ENCODE results near the gene LUZP2.

The LUZP2 gene

DNA sequence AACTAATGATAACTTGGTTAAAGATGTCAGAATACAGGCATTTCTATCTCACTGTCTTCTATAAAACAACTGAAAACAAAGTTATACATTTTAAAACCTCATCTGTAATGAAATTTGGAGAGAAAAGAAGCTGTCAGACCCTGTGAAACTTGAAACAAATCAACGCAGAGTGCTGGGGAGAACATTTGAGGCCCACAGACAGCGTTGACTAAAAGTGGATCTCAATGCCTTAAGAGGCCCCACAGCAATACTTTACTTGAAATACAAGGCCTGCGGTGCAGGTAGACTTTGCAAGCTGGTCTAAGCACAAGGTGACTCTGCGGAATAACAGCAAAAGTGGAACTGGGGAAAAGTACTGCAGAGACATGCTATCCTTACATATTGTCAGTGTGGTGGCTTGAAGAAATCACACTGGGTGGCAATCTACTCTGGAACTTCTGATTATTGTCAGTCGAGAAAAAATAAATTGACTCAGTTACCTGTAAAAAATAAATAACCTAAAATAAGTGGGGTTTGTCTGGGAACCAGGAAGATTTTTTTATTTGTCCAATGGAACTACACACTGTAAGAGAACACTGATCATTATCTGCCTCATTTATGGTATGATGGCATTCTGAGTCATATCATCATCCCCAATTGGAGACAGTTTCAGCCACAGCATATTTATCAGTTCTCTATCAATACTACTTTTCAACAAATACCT, 138.9 kb downstream of the LUZP2 start:
- DNase-seq (ENCODE audit: low read depth), result no peak

DNA sequence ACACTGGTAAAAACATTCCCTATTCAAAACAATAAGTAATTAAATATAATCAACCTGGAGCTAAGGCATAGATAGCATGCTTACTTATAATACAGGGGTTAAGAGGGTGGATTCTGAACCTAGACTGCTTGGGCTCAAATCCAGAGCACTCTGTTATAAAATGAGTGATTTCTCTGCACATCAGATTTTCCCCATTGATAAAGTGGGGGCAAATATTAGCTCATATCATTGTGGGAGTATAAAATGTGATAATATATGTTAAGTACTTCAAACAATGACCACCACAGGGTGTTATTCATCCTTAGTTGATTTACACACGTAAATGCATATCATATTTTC, 139.4 kb downstream of the LUZP2 start:
- DNase-seq (ENCODE audit: low read depth), result no peak

DNA sequence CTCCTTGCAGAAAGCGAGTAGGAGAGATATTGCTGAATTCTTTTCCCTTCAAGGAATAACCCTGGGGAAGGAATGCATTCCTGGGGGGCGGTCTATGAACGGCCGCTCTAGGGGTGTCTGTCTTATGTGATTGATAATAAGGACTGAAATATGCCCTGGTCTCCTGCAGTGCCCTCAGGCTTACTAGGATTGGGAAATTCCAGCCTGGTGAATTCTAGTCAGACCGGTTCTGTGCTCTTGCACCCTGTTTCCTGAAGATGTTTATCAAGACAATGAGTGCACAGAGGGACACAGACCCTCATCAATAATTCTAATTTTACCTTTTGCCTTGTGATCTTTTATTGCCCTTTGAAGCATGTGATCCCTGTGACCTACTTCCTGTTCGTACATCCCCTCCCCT, 140.7 kb downstream of the LUZP2 start:
- DNase-seq (ENCODE audit: low read depth), result no peak

DNA sequence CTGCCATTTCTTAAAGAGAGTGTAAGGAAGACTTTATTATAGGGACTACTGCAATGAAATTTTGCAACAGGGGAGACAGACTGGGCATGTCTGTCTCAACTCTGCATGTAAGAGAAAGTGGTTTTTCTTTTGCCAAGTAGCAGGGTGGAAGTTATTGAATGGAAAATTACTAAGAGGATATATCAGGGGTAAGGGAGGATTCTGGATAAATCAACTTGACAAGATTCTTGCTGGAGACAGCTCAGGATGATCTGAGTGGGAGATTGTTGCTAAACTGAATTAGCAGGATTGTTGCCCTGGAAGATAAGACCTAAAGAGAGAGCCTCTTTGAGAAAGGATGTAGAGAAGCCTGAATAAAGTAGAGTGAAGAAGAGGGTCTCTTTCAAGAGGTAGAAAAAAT, 145.8 kb downstream of the LUZP2 start:
- DNase-seq (ENCODE audit: low read depth), result no peak

DNA sequence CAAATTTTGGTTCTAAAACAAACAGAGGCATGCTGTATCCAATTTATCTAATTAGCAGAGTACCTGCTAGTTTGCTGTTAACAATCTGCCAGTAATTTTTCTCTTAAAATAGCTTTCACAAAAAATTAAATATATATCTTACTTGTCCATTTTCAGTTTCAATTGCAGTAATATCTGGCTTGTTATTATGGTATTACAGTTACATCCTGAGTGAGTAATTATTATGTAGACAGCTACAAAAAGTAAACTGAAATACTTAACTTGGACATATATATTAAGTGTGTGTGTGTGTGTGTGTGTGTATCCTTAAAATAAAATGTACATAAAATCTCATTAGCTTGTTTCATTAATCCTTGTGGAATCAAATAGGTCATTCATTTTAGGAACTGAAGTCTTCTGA, 148.7 kb downstream of the LUZP2 start:
- no peak for DNase-seq (ENCODE audit: low read depth)

DNA sequence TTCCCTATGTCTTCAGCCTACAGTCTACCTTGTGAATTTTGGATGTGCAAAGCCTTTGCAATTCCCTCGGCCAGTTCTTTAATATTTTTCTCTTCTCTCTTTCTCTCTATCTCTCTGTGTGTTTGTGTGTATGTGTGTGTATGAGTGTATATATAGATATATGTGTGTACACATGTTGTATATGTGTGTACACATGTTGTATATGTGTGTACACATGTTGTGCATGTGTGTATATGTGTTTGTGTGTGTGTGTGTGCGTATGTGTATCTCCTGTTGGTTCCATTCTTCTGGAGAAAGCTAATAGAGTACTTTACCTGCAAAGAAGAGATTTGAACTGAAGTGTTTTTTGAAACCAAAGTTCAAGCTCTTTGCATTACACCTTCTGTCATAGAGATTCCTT, 155.0 kb downstream of the LUZP2 start:
- DNase-seq (ENCODE audit: low read depth), result no peak

DNA sequence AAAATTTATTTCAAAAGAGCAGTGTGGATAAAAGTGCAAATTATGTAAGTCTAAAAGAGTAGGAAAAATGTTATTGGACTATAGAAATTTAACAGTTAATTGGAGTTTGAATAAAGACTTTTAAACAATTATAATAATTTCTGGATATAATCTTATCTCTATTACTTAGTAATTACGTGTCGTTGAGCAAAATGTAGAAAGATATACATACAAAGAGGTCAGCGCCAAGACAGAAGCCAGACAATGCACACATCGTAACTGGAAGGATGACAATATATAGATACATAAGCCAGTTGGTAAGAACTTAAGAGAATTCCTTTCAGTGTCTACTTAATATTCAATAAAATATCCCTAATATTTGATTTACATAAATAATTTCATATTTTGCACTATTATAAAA, 157.0 kb downstream of the LUZP2 start:
- no peak for DNase-seq (ENCODE audit: low read depth)

DNA sequence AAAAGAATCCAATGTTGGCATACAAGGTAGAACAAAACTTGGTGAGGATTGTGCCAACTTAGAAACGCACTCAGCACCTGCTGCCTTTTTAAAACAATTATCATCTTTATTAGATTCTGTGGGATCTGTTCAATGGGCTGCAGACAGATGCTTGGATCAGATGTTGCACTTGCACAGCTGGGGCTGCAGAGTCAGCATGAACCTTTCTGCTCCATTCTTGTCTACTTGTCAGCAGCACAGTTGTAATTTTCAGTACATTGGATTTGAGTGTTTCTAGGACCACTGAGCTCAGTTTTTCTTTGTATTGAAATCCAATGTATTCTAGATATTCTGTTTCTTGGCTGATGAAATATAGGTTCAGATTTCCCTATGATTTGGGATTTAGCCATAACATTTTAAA, 164.5 kb downstream of the LUZP2 start:
- no peak for DNase-seq (ENCODE audit: low read depth)

DNA sequence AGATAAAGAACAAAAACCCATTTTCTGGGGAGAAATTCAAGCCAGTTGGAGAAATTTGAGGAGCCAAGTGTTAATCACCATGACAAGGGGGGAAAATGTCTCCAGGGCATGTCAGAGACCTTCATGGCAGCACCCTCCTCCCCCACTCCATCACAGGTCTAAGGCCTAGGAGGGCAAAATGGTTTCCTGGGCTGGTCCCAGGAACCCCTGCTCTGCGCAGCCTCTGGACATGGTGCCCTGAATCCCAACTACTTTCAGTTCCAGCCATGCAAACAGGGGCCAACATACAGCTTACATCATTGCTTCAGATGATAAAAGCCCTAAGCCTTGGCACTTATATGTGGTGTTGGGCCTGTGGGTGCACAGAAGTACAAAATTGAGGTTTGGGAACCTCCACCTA, 167.5 kb downstream of the LUZP2 start:
- DNase-seq (ENCODE audit: low read depth), result no peak

DNA sequence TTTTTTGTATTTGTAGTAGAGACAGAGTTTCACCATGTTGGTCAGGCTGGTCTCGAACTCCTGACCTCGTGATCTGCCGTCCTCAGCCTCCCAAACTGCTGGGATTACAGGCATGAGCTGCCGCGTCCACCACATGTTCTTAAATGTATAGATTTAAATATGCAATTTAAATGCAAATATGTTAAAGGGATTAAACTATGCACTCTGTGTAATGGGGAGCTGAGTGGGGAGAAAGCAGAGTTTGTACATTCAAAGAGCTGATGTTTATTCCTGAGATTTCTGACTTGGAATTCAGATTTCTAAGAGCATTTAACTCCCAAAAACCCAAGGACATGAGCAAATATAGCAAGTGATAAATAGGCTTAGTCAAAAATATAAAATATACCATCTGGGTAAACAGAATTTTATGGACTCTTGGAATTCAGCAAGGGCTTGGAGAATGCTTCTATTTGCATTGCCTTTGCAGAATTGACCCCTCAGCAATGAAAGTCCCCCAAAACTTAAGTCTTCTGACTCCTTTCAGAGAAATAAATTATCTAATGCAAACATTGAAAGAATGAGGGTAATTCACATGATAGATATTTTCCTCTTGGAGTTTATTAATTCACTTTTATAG, 170.6 kb downstream of the LUZP2 start:
- no peak for DNase-seq (ENCODE audit: low read depth)

DNA sequence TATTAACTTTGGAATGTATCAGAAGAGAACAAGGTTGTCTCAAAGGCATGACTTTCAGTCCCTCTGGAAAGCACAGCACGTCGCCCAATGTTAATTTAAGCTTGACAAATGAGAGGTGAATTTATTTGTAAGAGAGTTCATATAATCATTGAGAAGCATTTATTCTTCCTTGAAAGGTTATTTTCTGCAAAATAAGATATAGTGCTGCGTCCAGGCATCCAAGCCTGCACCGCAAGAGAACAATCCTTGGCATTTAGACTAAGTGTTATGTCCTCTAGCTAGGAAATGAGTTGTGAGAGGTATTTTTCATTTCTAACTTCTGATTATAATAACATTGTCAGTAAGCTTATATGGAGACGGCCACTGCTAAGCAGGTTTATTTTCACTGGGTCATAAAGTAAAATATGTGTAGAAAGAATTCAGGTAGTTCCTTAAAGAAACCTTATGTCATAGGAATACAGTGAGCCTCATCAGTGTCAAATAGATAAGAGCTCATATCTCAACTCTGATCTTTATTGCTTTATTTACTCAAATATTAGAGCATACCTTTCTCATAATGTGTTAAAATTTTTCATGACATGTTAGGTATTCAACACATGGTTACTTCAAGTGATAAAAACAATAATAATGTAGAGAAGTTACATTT, 182.0 kb downstream of the LUZP2 start:
- no peak for DNase-seq (ENCODE audit: low read depth)

DNA sequence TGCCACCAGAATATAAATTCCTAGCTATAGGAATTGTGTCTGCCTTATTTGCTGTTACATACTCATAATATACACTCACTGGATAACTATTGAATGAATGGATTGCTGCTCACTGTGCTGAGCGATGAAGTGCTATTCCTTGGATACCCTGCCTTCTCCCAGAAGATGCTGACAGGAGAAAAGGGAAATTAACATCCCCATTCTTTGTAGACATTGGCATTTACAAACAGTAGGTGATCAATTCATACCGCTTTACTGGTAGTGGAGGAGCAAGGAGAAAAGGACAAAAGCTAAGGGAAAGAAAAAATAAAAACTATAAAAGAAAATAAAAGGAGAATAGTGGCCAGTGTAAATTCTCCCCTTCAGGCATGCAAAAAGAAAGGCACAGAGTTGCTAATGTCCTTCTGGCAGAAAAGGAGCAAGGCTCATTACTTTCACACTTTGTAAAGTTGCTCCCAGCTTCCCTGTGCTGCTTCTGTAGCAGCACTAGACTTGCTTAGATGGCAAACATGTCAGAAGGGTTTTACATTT, 183.0 kb downstream of the LUZP2 start:
- no peak for DNase-seq (ENCODE audit: low read depth)

DNA sequence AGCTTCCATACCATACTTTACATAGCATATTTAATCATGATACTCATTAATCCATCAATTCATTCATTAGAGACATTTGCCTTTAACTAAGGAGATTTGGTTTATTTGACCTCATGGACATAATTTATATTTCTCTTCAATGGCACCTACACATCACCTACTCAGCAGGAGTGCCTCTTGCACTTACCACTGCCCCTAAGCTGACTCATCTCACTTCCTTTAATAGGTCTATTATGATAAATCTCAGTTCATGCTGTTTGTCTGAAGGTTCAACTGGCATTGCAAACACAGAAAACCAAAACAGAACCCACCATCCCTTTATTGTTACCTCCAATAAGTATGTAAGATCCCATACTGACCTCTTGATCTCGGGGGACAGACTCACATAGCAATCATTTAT, 186.7 kb downstream of the LUZP2 start:
- no peak for DNase-seq (ENCODE audit: low read depth)

DNA sequence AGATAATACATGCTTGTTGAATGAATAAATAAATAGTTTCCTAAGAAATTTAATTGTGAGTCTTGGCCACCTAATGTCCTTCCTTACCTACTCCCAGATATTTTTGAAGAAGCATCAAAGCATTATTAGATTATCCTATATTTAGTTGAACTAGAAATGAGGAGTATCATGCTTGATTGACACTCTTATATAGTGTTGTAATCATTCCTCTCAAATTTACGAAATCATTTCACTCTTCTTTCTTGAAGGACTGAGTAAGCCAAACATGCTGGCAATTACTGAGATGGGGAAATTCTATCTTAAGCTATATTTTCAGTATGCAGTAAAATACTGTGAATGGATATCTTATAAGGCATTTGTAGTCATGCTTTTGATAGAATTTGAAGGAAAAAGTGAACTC, 189.0 kb downstream of the LUZP2 start:
- no peak for DNase-seq (ENCODE audit: low read depth)

DNA sequence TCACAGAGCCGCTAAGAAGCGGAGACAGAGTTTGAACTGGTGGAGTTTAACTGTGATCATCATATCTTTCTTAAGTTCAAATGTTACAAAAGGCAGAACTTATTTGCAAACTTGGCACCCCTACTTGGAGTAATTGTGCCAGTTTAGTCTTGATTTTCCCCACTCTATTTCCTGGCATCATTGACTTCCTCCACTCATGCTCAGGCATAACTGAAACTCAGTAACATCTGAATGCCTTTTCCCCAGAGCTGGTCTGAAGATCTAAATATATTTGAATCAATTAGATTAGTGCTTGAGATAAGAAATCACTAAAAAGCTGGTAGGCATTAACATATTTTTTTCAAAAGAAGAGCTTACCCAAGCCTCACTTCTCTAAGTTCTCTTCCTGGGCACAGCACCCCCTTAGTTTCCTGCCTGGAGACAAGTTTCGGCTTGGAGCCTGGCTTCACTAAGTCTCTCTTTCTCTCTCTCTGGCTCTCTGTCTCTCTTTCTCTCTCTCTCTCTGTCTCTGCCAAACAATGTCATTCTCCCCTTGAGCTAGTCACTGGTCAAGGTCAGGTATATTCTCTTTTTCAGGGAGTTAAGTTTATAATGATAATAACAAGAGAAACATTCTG, 190.8 kb downstream of the LUZP2 start:
- DNase-seq (ENCODE audit: low read depth), result no peak

DNA sequence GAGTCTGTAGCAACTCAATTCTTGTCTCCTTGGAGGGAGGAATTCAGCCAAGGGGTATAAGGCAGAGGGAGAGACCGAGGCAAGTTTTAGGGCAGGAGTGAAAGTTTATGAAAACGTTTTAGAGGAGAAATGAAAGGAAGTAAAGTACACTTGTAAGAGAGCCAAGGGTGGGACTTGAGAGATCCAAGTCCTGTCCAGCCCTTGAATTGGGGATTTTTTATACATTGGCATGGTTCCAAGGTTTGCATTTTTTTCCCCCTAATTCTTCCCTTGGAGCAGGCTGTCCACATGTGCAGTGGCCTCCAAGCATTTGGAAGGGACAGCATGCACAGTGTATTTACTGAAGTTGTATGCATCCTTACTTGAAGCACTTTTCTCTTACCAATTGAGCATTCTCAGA, 192.1 kb downstream of the LUZP2 start:
- no peak for DNase-seq (ENCODE audit: low read depth)

DNA sequence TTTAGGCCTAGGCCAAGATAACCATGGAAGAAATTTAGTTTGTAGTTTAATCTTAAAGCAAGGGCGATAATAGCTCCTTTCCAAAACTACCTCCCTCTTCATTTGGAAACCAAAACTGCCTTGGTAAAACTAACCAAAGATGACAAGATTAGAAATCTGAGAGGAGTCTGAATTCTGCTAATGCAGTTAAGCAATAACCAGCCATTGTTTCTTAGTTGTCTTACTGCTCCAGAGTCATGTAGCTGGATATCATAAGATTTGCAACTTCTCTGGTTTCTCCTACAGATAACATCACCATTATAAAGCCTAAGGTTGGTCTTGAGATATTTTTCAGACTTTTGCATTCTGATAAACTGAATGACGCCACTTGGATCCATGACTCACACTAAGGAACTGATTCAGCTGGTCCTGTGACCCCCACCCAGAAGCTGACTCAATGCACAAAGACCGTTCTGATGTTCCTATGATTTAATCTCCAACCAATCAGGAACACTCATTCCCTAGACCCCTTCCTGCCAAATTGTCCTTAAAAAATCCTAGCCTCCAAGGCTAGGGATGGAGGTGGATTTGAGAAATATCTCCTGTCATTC, 200.8 kb downstream of the LUZP2 start:
- DNase-seq (ENCODE audit: low read depth), result no peak

DNA sequence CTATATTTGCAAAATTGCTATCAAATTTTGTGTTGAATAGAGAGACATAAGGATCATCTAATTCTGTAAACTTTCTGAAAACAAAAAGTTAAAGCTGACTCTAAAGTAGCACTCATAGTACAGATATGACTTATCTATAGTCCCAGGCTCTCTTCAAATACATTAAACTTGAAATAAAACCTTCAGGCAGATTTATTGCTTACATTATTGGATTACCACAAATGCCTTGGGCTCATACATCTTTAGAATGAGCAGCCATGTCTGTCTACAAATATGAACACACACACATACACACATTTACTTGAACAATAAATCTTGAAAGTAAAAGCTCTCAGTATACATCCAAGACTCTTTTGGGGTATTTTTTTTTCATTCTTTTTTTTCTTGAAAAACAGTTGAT, 207.9 kb downstream of the LUZP2 start:
- DNase-seq (ENCODE audit: low read depth), result no peak

DNA sequence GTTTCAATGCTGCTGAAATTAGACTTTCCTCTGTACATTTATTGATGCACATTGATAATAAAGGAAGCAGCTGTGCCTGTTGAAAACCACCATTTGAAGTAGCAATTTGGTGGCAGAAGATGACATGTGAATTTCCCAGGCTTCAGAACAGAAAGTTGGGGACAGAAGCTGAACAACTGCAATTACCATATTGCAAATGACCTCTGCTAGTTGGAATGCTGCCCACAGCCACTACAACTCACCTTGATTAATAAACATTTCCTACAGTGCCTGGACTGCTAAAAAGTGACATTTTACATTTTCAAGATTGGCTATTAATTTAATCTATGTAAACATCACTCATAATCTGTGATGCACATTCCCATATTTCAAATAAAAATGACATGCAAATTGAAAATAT, 208.6 kb downstream of the LUZP2 start:
- no peak for DNase-seq (ENCODE audit: low read depth)

DNA sequence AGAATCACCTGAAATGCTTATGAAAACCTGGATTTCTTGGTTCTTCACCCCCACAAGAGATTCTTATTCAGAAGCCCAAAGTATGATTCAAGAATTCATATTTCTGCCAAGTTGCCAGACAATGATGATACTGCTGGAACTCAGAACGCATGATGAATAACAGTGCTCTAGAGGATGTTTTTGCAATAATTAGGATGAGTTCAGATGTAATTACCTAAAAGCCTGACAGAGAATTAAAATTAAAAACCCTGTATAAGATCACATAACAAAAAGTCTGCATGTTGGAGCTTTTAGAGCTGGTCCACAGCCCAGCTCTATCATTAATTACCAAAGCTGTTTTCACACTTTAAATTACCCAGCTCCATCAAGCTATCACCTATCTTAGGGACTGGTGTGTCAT, 211.8 kb downstream of the LUZP2 start:
- DNase-seq (ENCODE audit: low read depth), result no peak

DNA sequence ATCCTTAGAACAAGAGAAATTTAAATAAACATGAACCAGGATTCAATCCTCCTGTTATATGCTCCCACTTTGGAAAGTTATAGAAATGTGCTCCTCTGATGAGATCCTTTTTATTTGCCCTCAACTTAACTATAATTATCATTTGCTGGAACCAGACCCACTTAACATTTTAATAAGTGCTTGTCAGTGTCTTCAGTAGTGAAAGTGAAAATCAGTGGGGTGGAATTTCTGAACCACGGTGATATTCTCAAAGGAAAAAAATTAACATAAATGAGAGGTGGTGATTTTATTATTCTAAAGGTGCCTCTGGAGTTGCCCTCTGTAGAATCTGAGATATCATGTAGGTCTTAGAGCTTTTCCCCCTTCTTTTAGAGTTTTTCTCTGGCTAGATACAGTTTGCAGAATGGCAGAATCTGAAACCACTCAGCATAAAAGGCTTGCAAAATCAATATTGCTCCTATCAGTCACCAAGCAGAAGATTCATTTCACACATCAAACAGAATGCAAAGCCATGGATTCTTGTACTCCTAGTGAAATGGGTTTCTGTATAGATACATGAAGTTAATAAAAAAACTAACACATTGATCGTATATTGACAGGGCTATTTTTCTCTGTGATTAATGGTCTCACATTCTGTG, 213.2 kb downstream of the LUZP2 start:
- no peak for DNase-seq (ENCODE audit: low read depth)

DNA sequence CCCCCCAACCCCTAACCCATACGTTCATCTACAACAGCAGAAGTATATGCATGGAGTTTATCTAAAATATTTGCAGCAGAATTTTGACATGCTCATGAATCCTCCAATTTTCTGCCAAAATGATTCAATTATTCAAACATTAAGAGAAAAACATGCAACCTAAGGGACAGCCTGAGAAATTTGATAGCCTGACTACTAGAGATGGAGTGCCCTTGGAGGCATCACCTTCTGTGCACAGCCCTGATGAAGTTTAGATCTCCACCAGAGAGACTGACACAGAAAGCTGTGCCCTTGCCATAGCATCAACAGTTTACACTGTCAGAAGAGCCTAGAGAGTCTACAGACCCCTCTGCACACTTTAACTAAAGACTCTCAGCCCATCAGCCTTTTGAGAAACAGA, 217.7 kb downstream of the LUZP2 start:
- DNase-seq (ENCODE audit: low read depth), result no peak
